HG03565 (cell line): ENCODE results near the gene MED12L.

ENCODE experiments used
- ATAC-seq: cut with Tn5 transposase; IDR thresholded peaks from one replicate; pipeline ENCODE4 v1.9.1; 2021; ENCODE audit warnings: mild to moderate bottlenecking, moderate library complexity; ENCODE audit not compliant: unreplicated experiment

The MED12L gene

GRCh38 chr3:151398895-151399294, 313.4 kb downstream of the MED12L start:
- ATAC-seq: no peak

- no peak for ATAC-seq
Observed at GRCh38 chr3:151400341-151400740, 314.9 kb downstream of the MED12L start.

DNA sequence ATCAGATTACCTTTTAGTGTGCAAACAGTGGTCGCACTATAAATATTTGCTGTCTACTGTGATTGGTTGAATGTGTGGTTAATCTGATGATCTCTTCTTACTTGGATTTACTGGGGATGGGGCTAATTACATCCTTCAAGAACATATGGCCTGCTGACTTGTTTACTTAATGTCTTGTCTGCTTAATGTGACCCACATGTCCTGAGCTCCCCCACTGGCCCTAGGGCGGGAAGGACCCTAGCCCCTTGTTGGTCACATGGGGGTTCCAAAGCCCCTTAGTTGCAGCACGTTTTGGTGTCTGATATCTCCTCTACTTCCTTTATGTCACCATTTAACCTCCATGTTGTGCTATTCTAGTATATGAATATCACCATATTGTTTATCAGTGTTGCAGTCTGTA, 316.9 kb downstream of the MED12L start:
- ATAC-seq: no peak

- no peak for ATAC-seq
Observed at GRCh38 chr3:151403246-151403645, 317.8 kb downstream of the MED12L start.

DNA sequence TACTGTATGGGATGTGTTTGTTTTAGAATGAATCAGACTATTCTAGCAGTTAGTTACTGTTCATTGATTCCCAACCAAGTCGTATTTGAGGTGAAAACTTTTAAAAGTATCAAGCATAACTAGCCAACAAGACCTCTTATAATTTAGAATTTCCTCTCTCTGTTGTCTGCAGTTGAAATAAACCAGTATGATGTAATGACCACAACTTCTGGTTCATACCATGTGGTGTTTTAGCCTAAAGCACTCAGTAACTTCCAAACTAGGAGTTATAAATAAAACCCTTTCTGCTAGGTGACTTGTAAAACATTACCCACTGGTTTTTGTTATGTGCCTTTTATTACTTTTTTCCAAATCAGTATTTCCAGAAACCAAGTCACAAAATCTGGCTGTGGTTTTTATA, 318.9 kb downstream of the MED12L start:
- ATAC-seq: peak; percentile 79

DNA sequence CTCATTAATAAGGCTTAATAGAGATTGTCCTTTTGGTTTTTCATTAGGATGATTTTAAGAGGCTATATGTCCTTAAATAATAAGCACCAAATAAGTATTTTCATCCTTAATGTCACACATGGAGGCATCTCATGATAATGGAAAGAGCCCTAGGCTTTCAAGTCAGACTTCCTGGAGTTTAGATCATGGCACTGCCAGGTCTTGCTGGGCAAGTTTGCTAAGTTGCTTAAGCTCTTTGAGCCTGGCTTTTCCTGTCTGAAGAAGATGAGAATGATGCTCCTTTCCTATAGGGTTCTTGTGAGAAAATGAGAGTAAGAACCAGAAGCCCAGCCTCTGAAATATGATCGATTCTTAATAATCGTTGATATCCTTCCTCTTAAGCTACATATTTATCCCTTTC, 322.5 kb downstream of the MED12L start:
- ATAC-seq: no peak

DNA sequence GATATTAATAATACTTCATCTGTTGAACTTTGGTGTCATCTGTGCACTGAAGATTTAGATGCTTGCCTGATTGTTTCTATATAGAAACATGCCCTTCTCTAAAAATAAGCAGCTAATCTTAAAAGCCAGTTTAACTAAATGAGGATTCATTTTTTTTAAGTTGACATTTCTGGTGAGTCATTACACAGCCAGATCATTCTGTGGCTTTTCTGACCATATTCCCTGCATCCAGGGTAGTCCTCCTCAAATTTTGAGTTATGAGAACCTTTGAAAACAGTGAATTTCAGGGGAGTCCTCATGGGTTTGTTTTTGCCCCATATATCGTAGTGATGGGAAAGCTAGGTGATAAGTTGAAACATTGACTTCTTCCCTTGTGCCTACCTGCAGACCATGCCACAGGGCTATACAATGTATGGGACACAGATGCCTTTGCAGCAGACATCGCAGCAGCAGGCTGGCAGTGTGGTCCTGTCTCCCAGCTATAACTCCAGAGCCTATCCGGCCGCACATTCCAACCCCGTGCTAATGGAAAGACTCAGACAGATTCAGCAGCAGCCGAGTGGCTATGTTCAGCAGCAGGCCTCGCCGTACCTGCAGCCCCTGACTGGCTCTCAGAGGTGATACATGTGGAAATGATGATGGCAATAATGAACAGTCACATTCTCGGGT, 325.6 kb downstream of the MED12L start:
- no peak for ATAC-seq

DNA sequence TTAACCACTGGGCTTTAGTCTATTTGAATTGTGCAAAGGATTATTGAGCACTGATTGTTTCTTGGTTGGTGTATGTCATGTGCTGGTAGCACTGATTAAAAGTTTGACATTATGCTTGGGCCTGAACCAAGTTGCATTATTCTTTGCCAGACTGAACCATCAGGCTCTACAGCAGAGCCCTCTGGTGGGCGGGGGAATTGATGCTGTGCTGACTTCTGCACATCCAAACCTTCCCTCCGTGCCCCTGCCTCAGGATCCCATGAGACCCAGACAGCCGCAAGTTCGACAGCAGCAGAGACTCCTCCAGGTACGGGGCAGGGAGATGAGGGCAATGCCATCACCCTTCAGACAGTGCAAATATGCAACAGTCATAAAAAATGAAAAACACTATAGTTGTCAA, 327.5 kb downstream of the MED12L start:
- ATAC-seq: no peak

DNA sequence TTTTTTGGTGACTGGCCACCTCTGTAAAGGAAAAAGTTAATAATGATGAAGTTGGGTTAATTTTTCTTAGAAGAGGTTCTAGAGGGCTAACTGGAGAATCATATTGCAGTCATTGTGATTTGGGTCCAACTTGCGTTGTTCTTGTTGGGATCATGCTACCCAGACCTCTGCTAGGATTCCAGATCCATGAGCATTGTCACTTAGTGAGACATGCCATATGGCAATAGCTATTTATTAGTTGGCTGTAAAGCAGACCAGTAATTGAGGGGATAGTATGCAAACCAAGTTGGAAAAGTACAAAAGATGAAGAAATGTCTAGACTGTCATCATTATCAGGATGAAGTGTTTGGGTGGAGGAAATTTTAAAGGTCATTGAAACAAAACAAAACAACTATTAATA, 329.8 kb downstream of the MED12L start:
- no peak for ATAC-seq

GRCh38 chr3:151419806-151420205, 334.3 kb downstream of the MED12L start:
- no peak for ATAC-seq

- no peak for ATAC-seq
Observed at GRCh38 chr3:151421938-151422337, 336.5 kb downstream of the MED12L start.

DNA sequence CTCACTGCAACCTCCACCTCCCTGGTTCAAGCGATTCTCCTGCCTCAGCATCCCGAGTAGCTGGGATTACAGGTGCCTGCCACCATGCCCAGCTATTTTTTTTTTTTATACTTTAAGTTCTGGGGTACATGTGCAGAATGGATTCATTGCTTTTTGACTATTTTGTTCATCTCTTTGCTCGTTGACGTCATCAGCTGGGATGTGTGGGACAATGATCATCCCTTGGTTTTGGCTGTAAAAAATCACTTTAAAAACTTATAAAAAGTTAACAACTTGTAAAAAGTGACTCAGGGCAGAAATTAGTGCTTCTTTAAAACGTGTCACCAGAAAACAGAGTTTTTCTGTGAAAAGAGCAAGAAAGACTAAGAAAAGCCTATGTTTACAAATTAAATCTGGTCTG, 337.6 kb downstream of the MED12L start:
- ATAC-seq: no peak

DNA sequence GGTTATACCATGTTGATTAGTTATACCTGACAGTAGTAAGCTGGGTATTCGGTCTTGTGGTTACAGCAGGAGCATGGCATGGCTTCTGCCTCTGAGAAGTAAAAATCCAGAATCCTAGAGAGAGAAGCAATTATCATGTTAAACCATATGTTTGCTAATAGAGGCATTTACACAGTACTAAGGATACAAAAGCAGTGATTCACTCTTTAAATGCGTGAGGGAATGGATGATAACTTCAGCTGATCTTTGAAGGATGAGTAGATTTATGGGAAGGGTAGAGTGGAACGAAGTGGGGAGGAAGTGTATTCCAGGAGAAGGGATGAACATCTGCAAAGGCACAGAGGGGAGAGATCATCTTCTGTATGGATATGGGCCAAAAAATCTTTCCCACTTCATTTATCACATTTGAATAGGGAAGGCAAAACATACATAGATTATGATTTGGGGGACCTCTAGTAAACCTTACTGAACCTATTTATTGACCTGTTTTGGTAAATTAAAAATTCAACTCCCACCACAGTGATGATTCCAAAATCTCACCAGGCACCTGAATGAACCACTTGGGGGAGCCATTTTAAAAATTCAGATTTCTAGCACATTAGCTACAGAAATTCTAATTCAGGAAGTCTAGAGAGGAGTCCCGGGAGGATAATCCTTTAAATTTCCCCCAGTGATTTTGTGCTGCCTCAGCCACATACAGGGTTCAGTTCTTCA, 340.3 kb downstream of the MED12L start:
- no peak for ATAC-seq

DNA sequence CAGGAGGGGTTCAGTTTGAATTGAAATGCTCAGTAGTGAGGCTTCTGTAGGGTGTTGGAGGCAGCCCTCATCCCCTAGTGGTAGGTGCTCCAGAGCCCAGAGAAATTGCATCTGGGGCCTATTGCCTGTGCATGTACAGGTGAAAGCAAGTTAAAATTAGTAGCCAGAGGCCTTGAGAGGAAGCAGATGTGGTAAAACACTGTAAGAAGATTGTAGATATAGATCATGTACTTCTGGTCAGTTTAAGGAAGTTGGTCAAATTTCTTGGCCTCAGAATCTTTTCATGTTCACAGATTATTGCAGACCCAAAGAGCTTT, 340.8 kb downstream of the MED12L start:
- ATAC-seq: peak; percentile 92

- no peak for ATAC-seq
Observed at GRCh38 chr3:151428386-151428785, 342.9 kb downstream of the MED12L start.

GRCh38 chr3:151430821-151431484, 345.5 kb downstream of the MED12L start:
- ATAC-seq: no peak

GRCh38 chr3:151431940-151432339, 346.5 kb downstream of the MED12L start:
- ATAC-seq: no peak

- no peak for ATAC-seq
Observed at GRCh38 chr3:151432616-151433372, 347.3 kb downstream of the MED12L start.

GRCh38 chr3:151434151-151434890, 348.9 kb downstream of the MED12L start:
- ATAC-seq: no peak

DNA sequence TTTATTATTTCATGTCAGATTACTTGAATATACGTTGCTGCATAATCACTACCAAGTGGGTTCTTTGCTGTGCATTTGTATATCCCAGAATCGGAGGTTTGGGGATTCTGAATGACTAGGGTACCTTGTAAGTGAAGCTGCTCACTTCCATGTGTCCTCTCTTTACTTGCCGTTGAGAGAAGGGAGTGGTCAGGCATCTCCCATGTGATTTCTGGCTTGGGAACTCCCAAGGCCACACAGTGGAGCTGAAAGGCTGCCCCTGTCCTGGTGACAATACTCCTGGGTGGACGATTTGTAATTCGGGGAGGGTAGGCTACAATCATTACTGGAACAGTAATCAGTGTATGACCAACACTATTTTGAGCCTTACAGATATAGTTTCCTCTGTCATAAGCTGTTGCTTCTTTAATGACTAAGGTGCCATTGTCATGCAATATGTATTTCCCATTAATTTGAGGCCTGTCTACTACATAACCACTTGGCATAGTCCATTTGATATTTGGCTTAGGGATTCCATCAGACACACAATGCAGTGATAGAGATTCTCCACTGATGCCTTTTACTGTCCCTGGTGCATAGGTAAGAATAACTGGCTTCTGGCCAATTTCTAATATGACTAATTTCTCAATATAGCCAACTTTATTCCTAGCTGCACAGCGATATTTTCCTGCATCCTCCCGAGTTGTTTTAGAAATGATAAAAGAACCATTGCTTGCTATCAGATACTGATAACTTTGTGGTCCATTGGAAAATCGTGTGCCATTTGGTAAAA, 351.4 kb downstream of the MED12L start:
- ATAC-seq: no peak
